GM10847 (cell line): Measurements from ENCODE around the gene NMUR1.

ENCODE experiments used
- POLR2A ChIP-seq: IDR thresholded peaks from 2 replicates; pipeline ENCODE4 v1.6.1; 2011; ENCODE audit not compliant: insufficient read length; ENCODE audit errors: extremely low read depth

Gene NMUR1, protein sequence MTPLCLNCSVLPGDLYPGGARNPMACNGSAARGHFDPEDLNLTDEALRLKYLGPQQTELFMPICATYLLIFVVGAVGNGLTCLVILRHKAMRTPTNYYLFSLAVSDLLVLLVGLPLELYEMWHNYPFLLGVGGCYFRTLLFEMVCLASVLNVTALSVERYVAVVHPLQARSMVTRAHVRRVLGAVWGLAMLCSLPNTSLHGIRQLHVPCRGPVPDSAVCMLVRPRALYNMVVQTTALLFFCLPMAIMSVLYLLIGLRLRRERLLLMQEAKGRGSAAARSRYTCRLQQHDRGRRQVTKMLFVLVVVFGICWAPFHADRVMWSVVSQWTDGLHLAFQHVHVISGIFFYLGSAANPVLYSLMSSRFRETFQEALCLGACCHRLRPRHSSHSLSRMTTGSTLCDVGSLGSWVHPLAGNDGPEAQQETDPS

DNA sequence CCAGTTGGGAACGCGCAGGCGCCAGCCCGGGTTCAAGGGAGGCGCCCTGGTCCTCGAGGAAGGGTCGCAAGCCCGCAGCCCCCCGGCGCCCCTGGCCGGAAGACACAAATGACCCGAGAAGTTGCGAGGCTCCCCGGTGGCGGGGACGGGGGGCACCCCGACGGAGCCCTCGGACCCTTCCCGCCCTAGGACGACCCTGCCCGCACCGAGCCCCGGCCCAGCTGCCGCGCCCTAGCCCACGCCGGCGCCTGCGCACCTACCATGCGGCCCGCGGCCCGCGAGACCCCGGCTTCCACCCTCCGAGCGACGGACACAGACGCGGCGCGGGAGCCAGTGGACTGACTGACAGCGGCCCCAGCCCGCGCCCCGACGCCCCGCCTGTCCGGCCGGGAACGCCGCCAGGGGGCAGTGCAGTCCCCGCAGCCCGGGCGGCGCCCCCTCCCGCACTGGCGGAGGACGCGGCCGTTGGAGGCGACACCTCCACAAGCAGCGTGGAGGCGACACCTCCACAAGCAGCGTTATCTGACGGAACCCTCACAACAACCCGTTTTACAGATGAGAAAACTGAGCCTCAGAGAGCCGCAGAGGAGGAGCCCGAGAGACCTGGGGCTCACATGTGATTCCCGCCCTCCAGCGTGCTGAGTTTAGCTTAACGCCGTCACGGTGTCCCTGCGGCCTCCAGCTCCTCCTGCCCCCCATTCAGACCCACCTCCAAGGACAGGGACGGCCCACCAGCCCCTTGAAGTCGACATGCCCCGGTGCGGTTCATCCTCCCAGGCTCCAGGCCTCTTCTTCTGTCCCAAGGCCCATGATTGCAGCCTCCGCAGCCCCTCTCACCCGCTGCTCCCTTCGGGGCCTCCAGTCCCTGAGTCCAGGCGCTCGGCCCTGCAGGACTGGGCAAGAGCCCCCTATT, at the start of gene NMUR1:
Gene NMUR1, minus strand, starts transcription at position 347 of the 913 bp plus-strand sequence. Its CDS starts 84 bp downstream, at position 263.
- no peak for TF ChIP-seq POLR2A

GRCh38 chr2:231579560-231579959, 49.3 kb upstream of the NMUR1 start:
- TF ChIP-seq POLR2A = no peak

DNA sequence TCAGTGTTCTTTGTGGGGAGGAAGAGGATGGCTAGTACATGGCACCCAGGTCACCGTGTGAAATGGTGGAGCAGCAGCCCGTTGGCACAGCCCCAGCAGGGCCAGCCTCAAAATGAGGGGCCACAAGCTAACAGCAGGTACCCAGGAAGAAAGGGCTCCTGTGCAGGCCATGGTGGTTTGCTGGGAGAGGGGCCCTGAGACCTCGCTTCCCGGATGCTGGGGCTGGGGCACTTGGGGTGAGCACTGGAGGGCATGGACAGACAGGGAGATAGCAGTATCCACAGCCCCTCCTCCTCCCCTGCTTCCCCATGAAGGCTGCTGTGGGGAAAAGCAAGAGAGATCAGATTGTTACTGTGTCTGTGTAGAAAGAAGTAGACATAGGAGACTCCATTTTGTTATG, 46.2 kb upstream of the NMUR1 start:
- TF ChIP-seq POLR2A = no peak

- no peak for TF ChIP-seq POLR2A
These were observed 45.5 kb upstream of the NMUR1 start for GRCh38 chr2:231575612-231576256.

GRCh38 chr2:231573698-231574421, 43.6 kb upstream of the NMUR1 start:
- no peak for TF ChIP-seq POLR2A

DNA sequence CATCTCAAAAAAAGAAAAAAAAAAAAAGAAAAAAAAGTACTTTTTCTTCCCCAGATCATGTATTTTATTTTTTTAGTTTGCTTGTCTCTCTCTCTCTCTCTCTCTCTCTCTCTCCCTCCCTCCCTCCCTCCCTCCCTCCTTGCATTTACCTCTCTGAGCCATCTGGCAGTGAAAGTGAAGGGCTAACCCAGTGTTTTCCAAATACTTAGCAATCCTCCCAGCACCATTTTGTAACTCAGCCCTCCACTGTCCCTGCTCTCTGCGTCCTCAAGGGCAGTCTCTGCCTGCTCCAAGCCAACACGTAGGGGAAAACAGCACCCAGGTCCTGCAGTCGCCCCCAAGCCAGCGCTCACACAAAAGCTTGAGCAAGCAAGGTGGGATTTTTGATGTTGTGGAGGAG, 42.9 kb upstream of the NMUR1 start:
- TF ChIP-seq POLR2A = no peak

- no peak for TF ChIP-seq POLR2A
These were observed 41.5 kb upstream of the NMUR1 start for GRCh38 chr2:231571661-231572191.

DNA sequence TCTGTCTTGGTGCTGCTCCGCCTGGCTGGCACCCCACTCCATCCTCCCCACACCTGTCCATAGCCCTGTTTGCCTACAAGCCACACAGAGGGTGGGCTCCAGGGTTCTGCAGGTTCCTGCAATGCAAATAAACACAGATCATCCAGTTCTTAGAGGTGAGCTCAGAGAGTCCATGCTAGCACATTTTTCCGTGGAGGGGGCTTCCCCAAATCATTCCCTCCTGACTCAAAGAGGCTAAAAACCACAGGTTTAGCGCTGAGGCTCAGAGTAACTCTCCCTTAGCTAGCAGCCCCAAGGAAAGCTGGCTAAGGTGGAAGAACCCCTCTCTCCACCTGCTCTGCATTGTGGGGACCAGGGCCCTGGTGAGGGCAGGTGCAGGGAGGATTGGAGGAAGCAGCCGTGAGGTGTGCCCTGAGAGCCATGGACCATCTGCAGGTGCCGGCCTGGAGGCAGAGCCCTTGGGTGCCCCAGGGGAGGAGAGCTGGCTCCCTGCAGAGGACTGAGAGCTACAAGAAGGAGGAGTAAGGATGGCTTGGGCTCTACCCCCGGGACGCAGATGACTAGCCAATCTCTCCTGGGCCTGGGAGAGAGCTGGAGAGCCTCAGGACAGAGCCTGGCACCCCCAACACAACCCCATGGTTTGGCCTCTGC, 38.7 kb upstream of the NMUR1 start:
- TF ChIP-seq POLR2A = no peak

DNA sequence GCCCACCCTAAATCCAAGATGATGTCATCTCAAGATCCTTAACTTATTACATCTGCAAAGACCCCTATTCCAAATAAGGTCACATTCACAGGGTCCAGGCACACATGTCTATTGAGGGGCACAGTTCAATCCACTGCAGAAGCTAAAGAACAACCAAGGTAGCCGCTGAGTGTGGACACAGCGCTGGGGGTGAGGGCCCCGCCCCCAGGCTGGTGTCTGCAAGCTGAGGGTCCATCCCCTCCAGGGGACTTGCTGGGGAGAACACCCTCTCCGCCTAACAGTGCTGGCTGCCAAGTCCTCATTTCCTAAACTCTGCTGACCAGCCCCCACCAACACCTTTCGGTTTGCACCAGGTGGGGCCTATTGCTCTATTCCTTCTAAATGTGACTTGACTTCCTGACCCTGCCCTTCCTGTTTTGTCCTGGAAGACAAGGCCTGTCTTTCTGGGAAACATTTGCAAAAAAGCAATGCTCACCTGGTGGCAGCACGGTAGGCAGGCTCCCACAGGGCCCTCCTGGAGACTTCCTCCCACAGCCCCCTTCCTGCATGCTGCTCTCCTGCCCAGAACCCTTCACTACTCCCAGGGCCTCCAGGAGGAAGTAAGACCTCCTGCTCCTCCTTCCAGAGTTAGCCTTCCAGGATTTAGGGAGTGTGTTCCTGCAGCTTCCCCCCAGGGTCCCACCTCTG, 38.0 kb upstream of the NMUR1 start:
- no peak for TF ChIP-seq POLR2A

DNA sequence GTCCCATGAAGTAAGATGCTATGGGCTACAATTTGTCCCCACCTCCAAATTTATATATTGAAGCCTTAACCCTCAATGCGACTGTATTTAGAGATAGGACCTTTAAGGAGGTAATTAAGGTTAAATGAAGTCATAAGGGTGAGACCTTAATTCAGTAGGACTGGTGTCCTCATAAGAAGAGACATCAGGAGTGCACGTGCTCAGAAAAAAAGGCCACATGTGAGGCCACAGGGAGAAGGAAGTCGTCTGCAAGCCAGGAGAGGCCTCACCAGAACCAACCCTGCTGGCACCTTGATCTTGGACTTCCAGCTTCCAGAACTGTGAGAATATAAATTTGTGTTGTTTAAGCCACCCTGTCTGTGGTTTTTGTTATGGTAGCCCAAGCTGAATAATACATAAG, 36.9 kb upstream of the NMUR1 start:
- TF ChIP-seq POLR2A = no peak

- TF ChIP-seq POLR2A = no peak
These were observed 35.8 kb upstream of the NMUR1 start for GRCh38 chr2:231565887-231566594.

- TF ChIP-seq POLR2A = no peak
These were observed 33.2 kb upstream of the NMUR1 start for GRCh38 chr2:231563378-231563961.
